Liver (tissue), 9 donors: Measurements from ENCODE around the gene TTC3. TPM values are rescaled to one million over a fixed set of nuclear protein-coding genes. Genes with fewer than 3 reads are reported as not detected.

Source experiments
- DNase-seq: peaks from one replicate; pipeline ENCODE4 v3.0.0-alpha.2; 2017; ENCODE audit warnings: low spot score
- H3K27ac ChIP-seq, 2 donors: one replicate each; pipeline ENCODE4 v1.7.0; 2013; ENCODE audit warnings: inconsistent platforms in 2 of 2, low read length in 2 of 2, control low read depth in 1 of 2, low read depth in 1 of 2, mild to moderate bottlenecking in 1 of 2
- H3K27me3 ChIP-seq, 4 donors: one replicate each; pipeline versions ENCODE4 v1.6.1 to v1.7.0; 2013; ENCODE audit warnings: low read length in 3 of 4, inconsistent platforms in 1 of 4, mild to moderate bottlenecking in 1 of 4, moderate library complexity in 1 of 4; ENCODE audit not compliant: control insufficient read depth in 4 of 4, insufficient read depth in 4 of 4
- H3K36me3 ChIP-seq, 4 donors: one replicate each; pipeline versions ENCODE4 v1.6.1 to v1.7.0; 2013; ENCODE audit warnings: low read length in 3 of 4, mild to moderate bottlenecking in 3 of 4, low read depth in 1 of 4, moderate library complexity in 1 of 4; ENCODE audit not compliant: control insufficient read depth in 4 of 4, insufficient read depth in 3 of 4
- H3K4me1 ChIP-seq, 4 donors: one replicate each; pipeline versions ENCODE4 v1.6.1 to v1.7.0; 2013; ENCODE audit warnings: low read length in 3 of 4, mild to moderate bottlenecking in 3 of 4, moderate library complexity in 1 of 4; ENCODE audit not compliant: control insufficient read depth in 4 of 4, insufficient read depth in 4 of 4
- H3K4me3 ChIP-seq, 3 donors: one replicate each; pipeline versions ENCODE4 v1.6.1 to v1.7.0; 2013; ENCODE audit warnings: low read length in 3 of 3, control low read depth in 1 of 3, low read depth in 1 of 3, mild to moderate bottlenecking in 1 of 3
- H3K9ac ChIP-seq, 2 donors: one replicate each; pipeline ENCODE4 v1.7.0; 2013; ENCODE audit warnings: low read length in 2 of 2, mild to moderate bottlenecking in 2 of 2, moderate library complexity in 2 of 2, control low read depth in 1 of 2, low read depth in 1 of 2
- H3K9me3 ChIP-seq, 4 donors: one replicate each; pipeline versions ENCODE4 v1.6.1 to v1.7.0; 2013; ENCODE audit warnings: low read length in 3 of 4; ENCODE audit not compliant: control insufficient read depth in 4 of 4
- CTCF ChIP-seq: fragments of 150-350 bp; IDR thresholded peaks from 2 replicates; pipeline ENCODE4 v1.5.1; 2017; ENCODE audit warnings: improper control_type of control experiment, low read depth, low read length; ENCODE audit not compliant: missing input control
- EGR1 ChIP-seq, 2 donors: IDR thresholded peaks; 2 replicates each; pipeline ENCODE4 v1.6.1; 2016 to 2018; ENCODE audit warnings: antibody characterized with exemption in 2 of 2, low read depth in 2 of 2
- FOXA1 ChIP-seq: IDR thresholded peaks from 2 replicates; pipeline ENCODE4 v1.6.1; 2016; ENCODE audit warnings: antibody characterized with exemption
- FOXA2 ChIP-seq: IDR thresholded peaks from 2 replicates; pipeline ENCODE4 v1.6.1; 2016; ENCODE audit warnings: antibody characterized with exemption
- GABPA ChIP-seq, 2 donors: IDR thresholded peaks in 1 of 2; conservative IDR thresholded peaks in 1 of 2; 2 replicates each; pipeline ENCODE4 v1.6.1; 2016; ENCODE audit warnings: antibody characterized with exemption in 2 of 2, mild to moderate bottlenecking in 1 of 2, moderate library complexity in 1 of 2
- HNF4A ChIP-seq, 2 donors: conservative IDR thresholded peaks; 2 replicates each; pipeline ENCODE4 v1.6.1; 2016; ENCODE audit warnings: antibody characterized with exemption in 2 of 2, mild to moderate bottlenecking in 2 of 2
- HNF4G ChIP-seq: IDR thresholded peaks from 2 replicates; pipeline ENCODE4 v1.6.1; 2016; ENCODE audit warnings: antibody characterized with exemption
- JUND ChIP-seq, 2 donors: IDR thresholded peaks; 2 replicates each; pipeline ENCODE4 v1.6.1; 2016; ENCODE audit warnings: antibody characterized with exemption in 2 of 2
- MAX ChIP-seq: IDR thresholded peaks from 2 replicates; pipeline ENCODE4 v1.6.1; 2016; ENCODE audit warnings: antibody characterized with exemption
- NR2F2 ChIP-seq: IDR thresholded peaks from 2 replicates; pipeline ENCODE4 v1.6.1; 2016; ENCODE audit warnings: antibody characterized with exemption
- RAD21 ChIP-seq, 2 donors: IDR thresholded peaks; 2 replicates each; pipeline ENCODE4 v1.6.1; 2016; ENCODE audit warnings: antibody characterized with exemption in 2 of 2, mild to moderate bottlenecking in 2 of 2
- RXRA ChIP-seq, 2 donors: IDR thresholded peaks; 2 replicates each; pipeline ENCODE4 v1.6.1; 2017 to 2018; ENCODE audit warnings: antibody characterized with exemption in 2 of 2, mild to moderate bottlenecking in 1 of 2
- SP1 ChIP-seq: IDR thresholded peaks from 2 replicates; pipeline ENCODE4 v1.6.1; 2018; ENCODE audit warnings: antibody characterized with exemption, mild to moderate bottlenecking
- TAF1 ChIP-seq: conservative IDR thresholded peaks from 2 replicates; pipeline ENCODE4 v1.6.1; 2016; ENCODE audit warnings: antibody characterized with exemption, mild to moderate bottlenecking
- YY1 ChIP-seq: IDR thresholded peaks from 2 replicates; pipeline ENCODE4 v1.6.1; 2016; ENCODE audit warnings: antibody characterized with exemption, mild to moderate bottlenecking
- WGBS: extraction: QIAGEN DNeasy Blood & Tissue Kit; methylation state at CpG from one replicate; pipeline ENCODE4 v1.1.7; 2013; 5-methylcytosine and 5-hydroxymethylcytosine counted together
- polyA plus RNA-seq, 2 donors: library from polyadenylated mRNA; stranded (reverse) in 1 of 2; unstranded in 1 of 2; fragments of 200-250 nt in 1 of 2; fragments of >200 nt in 1 of 2; fragmentation: Nextera tagmentation in 1 of 2; extraction: Ambion mirVana in 1 of 2; gene quantifications; one replicate each; pipeline versions ENCODE4 v1.2.1 to v1.2.3, GENCODE V29; 2013 to 2015
- total RNA-seq, 2 donors: library from RNA; depleted of rRNA; stranded (reverse); fragments of >200 nt; gene quantifications; one replicate each; pipeline ENCODE4 v1.2.3, GENCODE V29; 2014
- TF ChIP-seq, protein P1 (sequence below): IDR thresholded peaks from 2 replicates; pipeline ENCODE4 v1.6.1; 2016; ENCODE audit warnings: antibody characterized with exemption
- TF ChIP-seq, protein P2 (sequence below): IDR thresholded peaks from 2 replicates; pipeline ENCODE4 v1.6.1; 2016; ENCODE audit warnings: antibody characterized with exemption, mild to moderate bottlenecking
- TF ChIP-seq, protein P3 (sequence below): IDR thresholded peaks from 2 replicates; pipeline ENCODE4 v1.6.1; 2016; ENCODE audit warnings: antibody characterized with exemption
- donor health status: healthy.
- donor health status: healthy.
- donor health status: healthy.
- donor health status: healthy.
- donor health status: healthy.

TTC3 gene
- total and polyA plus RNA-seq, 4 donors: 27.2 to 96.1 (median 57.2) TPM

DNA sequence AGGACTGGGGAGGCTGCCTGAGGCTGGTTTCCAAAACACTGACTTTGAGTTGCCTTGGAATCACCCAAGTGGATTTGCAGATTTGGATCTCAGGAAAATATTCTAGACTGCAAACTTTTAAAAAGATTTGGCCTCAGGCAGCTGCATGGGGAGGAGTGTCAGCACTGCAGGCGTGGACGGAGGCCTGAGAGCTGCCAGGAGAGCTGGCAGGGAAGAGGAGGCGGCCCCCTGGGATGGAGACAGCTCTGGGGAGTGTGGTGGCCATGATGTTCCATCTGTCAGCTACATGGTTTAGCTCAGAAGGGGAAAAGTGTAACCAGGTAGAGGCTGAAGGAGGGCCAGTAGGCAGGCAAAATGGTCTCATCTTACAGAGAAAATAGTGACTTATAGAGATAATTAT lies 122.0 kb downstream of the TTC3 start (continued):
- TF ChIP-seq MAX: no peak

DNA sequence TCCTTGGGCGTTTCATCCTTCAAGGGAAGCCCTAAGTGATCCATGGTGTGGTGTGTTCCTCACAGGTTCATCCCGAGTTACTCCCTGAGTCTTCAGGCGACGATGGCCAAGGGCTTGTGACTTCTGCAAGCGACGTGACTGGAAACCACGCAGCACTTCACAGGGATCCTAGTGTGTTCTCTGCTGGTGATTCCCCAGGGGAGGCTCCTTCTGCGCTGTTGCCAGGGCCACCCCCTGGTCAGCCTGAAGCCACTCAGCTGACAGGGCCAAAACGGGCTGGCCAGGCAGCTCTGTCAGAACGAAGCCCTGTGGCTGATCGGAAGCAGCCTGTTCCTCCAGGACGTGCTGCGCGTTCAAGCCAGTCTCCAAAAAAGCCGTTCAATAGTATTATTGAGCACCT lies 122.6 kb downstream of the TTC3 start:
- peaks cover 3 to 48% (median 29%) of the 10 kb centered on the region in 4 donors for H3K36me3 ChIP-seq
- no peak for DNase-seq
- no peak overlapping the region for H3K9ac ChIP-seq
- H3K4me3 ChIP-seq: no peak overlapping the region
- TF ChIP-seq, protein P1, sequence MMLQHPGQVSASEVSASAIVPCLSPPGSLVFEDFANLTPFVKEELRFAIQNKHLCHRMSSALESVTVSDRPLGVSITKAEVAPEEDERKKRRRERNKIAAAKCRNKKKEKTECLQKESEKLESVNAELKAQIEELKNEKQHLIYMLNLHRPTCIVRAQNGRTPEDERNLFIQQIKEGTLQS: no peak
- no peak for TF ChIP-seq SP1
- no peak for TF ChIP-seq JUND (IDR thresholded peaks at IDR 0.05)
- no peak for TF ChIP-seq HNF4G
- no peak for TF ChIP-seq FOXA2
- no peak for TF ChIP-seq RXRA (IDR thresholded peaks at IDR 0.05)
- TF ChIP-seq MAX: no peak
- TF ChIP-seq RAD21 (IDR thresholded peaks at IDR 0.05): no peak
- TF ChIP-seq, protein P2, sequence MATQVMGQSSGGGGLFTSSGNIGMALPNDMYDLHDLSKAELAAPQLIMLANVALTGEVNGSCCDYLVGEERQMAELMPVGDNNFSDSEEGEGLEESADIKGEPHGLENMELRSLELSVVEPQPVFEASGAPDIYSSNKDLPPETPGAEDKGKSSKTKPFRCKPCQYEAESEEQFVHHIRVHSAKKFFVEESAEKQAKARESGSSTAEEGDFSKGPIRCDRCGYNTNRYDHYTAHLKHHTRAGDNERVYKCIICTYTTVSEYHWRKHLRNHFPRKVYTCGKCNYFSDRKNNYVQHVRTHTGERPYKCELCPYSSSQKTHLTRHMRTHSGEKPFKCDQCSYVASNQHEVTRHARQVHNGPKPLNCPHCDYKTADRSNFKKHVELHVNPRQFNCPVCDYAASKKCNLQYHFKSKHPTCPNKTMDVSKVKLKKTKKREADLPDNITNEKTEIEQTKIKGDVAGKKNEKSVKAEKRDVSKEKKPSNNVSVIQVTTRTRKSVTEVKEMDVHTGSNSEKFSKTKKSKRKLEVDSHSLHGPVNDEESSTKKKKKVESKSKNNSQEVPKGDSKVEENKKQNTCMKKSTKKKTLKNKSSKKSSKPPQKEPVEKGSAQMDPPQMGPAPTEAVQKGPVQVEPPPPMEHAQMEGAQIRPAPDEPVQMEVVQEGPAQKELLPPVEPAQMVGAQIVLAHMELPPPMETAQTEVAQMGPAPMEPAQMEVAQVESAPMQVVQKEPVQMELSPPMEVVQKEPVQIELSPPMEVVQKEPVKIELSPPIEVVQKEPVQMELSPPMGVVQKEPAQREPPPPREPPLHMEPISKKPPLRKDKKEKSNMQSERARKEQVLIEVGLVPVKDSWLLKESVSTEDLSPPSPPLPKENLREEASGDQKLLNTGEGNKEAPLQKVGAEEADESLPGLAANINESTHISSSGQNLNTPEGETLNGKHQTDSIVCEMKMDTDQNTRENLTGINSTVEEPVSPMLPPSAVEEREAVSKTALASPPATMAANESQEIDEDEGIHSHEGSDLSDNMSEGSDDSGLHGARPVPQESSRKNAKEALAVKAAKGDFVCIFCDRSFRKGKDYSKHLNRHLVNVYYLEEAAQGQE: no peak
- TF ChIP-seq TAF1: no peak
- no peak for TF ChIP-seq FOXA1
- no peak for TF ChIP-seq EGR1 (IDR thresholded peaks at IDR 0.05; ENCODE audit: low read depth in 2 of 2)
- TF ChIP-seq, protein P3, sequence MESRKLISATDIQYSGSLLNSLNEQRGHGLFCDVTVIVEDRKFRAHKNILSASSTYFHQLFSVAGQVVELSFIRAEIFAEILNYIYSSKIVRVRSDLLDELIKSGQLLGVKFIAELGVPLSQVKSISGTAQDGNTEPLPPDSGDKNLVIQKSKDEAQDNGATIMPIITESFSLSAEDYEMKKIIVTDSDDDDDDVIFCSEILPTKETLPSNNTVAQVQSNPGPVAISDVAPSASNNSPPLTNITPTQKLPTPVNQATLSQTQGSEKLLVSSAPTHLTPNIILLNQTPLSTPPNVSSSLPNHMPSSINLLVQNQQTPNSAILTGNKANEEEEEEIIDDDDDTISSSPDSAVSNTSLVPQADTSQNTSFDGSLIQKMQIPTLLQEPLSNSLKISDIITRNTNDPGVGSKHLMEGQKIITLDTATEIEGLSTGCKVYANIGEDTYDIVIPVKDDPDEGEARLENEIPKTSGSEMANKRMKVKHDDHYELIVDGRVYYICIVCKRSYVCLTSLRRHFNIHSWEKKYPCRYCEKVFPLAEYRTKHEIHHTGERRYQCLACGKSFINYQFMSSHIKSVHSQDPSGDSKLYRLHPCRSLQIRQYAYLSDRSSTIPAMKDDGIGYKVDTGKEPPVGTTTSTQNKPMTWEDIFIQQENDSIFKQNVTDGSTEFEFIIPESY: no peak
- TF ChIP-seq GABPA (IDR thresholded peaks at IDR 0.05 in 1 of 2, conservative IDR thresholded peaks at IDR 0.05 in 1 of 2): no peak
- no peak for TF ChIP-seq YY1
- no peak for TF ChIP-seq HNF4A (conservative IDR thresholded peaks at IDR 0.05)
- TF ChIP-seq CTCF: no peak
- no peak for TF ChIP-seq NR2F2
- no peak overlapping the region for H3K27ac ChIP-seq
- no peaks in the 10 kb centered on the region for H3K27me3 ChIP-seq
- no peaks in the 10 kb centered on the region for H3K9me3 ChIP-seq
- 89% methylated on average over 15 of the region's 15 CpGs for WGBS
- no peaks in the 10 kb centered on the region for H3K4me1 ChIP-seq
